Measurements from ENCODE around the gene WT1. TPM values are rescaled to one million over a fixed set of nuclear protein-coding genes. Genes with fewer than 3 reads are reported as not detected.

The WT1 gene
- 17.4 and 30.3 TPM in 2 replicates for total RNA-seq

DNA sequence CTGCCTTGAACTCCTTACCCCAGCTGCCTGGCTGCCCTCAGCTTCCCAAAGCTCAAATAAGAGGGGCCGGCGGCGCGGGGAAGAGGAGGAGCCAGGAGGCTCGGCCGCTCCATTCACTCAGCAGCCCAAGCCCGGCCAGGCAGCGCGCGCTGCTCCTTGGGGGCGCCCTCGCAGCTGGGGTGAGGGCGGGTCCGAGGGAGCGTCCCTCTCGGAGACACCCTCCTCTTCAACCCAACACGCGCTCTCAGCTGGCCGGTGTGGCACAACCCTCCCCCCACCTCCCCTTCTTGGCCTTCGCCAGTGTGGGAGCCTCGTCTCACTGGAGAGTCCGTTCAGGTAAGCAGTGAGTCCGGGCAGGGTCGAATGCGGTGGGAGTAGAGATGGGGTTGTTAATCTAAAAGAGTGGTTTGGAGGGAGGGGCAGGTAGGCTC, at the start of gene WT1:
WT1 (minus strand) TSS at position 29 of the 431 bp plus-strand sequence.

Other genes with a start within 250 kb of the WT1 start
- 525 and 658 TPM in 2 replicates for gene EIF3M, start 148.3 kb upstream of the WT1 start, total RNA-seq

Data from pericardium fibroblast (primary cell).